ENCODE data around the gene NDRG3. TPM values are rescaled to one million over a fixed set of nuclear protein-coding genes. Genes with fewer than 3 reads are reported as not detected.
"Not testable (repeated sequence)": the region's sequence is repeated elsewhere in the genome, so short reads cannot be mapped to it uniquely, and the experiment has no call there.

The NDRG3 gene
- total RNA-seq, 1 experiment from 2014 or later = 49.7 TPM

DNA sequence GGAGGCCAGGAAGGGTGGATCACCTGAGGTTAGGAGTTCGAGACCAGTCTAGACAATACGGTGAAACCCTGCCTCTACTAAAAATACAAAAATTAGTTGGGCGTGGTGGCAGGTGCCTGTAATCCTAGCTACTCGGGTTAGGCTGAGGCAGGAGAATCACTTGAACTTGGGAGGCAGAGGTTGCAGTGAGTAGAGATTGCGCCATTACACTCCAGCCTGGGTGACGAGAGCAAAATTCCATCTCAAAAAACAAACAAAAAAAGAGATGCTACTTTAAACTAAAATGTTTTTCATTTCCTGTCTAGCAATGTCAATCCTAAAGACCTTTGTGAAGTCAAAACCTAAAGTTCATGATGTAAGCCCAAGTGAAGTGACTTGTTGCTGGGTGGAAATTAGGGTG, 14.8 kb upstream of the NDRG3 start:
- no peak for DNase-seq (ENCODE audit: low read depth)

GRCh38 chr20:36758276-36758675, 12.4 kb upstream of the NDRG3 start:
- no peak for DNase-seq (ENCODE audit: low read depth)

GRCh38 chr20:36756496-36756895, 10.6 kb upstream of the NDRG3 start:
- DNase-seq (ENCODE audit: low read depth) = no peak

- DNase-seq (ENCODE audit: low read depth) = peak; percentile 80
These were observed 8.8 kb upstream of the NDRG3 start for GRCh38 chr20:36754656-36755222.

- no peak for DNase-seq (ENCODE audit: low read depth)
These were observed 6.7 kb upstream of the NDRG3 start for GRCh38 chr20:36752582-36752981.

DNA sequence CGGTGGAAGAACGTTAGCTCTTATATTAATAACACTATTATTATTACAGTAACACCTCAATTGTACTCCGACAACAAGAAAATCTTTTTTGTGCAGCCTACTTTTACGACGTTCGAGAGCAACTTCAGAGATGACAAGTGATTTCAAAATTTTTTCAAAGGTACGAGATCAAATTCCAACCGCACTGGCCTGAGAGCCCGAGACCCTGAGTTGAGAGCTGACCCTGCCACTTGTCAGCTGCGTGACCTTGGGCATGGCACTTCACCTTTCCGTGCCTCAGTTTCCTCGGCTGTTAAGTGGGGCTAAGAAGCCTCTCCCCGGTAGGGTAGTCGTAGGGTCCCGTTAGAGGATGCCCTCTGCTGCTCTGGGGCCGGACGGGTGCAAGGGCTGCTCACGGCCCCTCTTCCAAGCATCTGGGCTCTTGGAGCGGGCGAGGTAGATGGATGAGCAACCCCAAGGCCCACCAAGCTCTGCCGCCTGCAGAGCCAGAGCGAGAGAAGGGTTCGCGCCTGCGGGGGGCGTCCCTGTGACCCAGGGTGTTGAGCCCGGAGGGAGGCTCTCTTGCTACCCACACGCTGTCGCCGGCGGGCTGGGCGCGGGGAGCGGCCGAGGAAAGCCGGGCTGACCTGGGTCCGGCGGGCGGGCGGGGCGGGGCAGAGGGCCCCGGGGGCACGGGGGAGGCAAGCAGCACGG, 510 bp downstream of the NDRG3 start:
- DNase-seq (ENCODE audit: low read depth) = peak; percentile 47

GRCh38 chr20:36744764-36745191, 1.1 kb downstream of the NDRG3 start:
- DNase-seq (ENCODE audit: low read depth) = peak; percentile 85

GRCh38 chr20:36744243-36744642, 1.6 kb downstream of the NDRG3 start:
- DNase-seq (ENCODE audit: low read depth) = no peak

DNA sequence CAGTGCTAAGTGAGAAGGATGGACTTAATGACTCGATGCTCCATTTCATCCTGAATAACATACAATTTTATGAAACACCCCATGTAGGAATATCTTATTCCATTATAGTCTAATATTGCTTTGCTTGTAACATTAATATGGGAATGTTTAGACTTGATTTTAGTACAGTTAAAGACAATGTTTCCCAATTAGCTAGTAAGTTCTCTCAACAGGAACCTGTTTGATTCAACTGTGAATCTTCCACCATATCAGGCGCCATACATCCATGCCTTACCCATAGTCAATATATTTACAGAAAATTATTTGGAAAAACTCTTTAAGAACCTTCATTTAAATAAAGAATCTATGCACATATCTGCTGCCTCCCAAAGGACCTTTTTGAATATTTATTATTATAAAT, 3.3 kb downstream of the NDRG3 start:
- no peak for DNase-seq (ENCODE audit: low read depth)

GRCh38 chr20:36741072-36741471, 4.8 kb downstream of the NDRG3 start:
- no peak for DNase-seq (ENCODE audit: low read depth)

DNA sequence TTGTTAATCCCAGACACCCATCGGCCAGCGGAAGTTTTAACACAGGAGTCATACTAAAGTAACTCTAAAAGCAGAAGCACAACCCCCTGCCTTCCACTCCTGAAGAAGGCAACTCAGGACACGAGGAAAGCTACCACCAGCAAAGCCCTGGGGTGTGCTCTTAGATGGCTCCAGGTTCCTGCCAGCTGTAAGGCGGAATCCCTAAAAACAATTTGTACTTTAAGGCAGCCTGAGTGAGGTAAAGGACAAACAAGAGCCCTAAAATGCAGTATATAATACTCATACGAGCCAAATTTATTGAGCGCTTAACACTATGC, 8.7 kb downstream of the NDRG3 start:
- DNase-seq (ENCODE audit: low read depth) = no peak

GRCh38 chr20:36736451-36737182, 9.3 kb downstream of the NDRG3 start:
- no peak for DNase-seq (ENCODE audit: low read depth)

- DNase-seq (ENCODE audit: low read depth) = no peak
These were observed 13.4 kb downstream of the NDRG3 start for GRCh38 chr20:36732456-36732855.

- DNase-seq (ENCODE audit: low read depth) = peak; percentile 54
These were observed 16.9 kb downstream of the NDRG3 start for GRCh38 chr20:36728986-36729385.

DNA sequence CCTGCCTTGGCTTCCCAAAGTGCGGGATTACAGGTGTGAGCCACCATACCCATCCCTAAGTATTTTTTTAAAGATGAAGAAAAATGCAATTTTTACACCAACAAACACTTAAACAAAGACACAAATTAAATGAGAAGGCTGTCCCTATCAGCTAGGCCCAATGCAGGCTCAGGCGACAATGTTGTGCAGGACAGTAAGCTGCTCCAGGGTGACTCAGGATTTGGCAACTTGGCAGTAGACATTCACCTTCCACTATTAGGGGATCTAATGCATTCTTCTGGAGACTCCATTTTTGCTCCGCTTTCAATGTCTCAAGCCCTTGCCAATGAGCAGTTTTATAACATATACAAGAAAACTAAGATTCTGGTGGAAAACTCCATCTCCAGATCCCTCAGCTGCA, 19.7 kb downstream of the NDRG3 start:
- peak; percentile 20 for DNase-seq (ENCODE audit: low read depth)

DNA sequence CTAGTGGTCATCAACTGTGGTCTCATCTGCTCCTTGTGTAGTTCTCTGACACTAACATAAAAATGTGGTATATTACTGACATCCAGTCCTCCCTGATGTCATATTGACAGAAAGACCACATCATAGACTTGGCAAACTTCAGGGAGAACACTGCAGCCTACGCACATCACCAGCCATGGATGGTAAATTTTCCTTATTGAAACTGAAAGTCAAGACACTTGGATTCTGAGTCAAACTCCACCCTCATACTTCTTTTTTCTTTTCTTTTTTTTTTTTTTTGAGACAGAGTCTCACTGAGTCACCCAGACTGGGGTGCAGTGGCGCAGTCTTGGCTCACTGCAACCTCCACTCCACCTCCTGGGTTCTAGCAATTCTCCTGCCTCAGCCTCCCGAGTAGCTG, 25.4 kb downstream of the NDRG3 start:
- peak; percentile 37 for DNase-seq (ENCODE audit: low read depth)

DNA sequence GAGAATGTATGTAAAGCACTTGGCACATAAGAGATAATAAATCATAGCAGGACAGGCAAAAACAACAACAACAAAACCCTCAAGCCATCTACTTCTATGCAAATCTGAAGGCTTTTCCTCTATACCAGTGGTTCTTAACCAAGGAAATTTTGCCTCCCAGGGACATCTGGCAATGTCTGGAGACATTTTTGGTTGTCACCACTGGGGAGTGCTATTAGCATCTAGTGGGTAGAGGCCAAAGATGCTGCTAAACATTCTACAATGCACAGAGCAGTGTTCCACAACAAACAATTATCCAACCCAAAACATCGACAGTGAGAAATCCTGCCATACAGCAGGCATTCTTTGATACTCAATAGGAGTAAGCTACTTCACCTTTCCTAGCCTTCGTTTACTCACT, 28.2 kb downstream of the NDRG3 start:
- DNase-seq (ENCODE audit: low read depth) = peak; percentile 18

GRCh38 chr20:36717021-36717420, 28.9 kb downstream of the NDRG3 start:
- DNase-seq (ENCODE audit: low read depth) = no peak

DNA sequence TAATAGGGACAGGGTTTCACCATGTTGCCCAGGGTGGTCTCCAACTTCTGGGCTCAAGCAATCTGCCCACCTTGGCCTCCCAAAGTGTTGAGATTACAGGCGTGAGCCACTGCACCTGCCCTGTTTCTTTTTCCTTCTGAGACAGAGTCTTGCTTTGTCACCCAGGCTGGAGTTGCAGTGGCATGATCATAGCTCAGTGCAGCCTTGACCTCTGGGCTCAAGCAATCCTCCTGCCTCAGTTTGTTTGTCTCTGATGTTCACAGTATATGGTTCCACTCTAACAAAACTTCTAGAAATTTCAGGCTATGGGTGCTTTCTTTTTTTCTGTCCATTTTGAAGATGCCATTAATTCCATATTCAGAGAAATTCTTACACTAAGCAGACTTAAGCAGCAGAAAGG, 33.1 kb downstream of the NDRG3 start:
- no peak for DNase-seq (ENCODE audit: low read depth)

- DNase-seq (ENCODE audit: low read depth) = no peak
These were observed 36.8 kb downstream of the NDRG3 start for GRCh38 chr20:36709126-36709525.

DNA sequence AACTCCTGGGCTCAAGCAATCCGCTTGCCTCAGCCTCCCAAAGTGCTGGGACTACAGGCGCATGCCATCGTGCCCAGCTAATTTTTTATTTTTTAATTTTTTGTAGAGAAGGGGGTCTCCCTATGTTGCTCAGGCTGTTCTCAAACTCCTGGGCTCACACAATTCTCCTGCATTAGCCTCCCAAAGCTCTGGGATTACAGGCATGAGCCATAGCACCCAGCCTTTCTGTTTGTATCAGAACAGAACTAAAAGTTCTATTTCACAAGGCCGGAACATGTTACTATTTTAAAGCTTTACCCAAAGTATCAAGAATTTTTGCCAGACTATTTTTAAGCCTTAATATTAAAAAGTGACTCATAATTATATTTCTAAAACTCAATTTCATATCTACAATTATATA, 42.4 kb downstream of the NDRG3 start:
- DNase-seq (ENCODE audit: low read depth) = no peak

- no peak for DNase-seq (ENCODE audit: low read depth)
These were observed 45.5 kb downstream of the NDRG3 start for GRCh38 chr20:36700438-36700837.

- DNase-seq (ENCODE audit: low read depth) = not testable (repeated sequence)
These were observed 50.4 kb downstream of the NDRG3 start for GRCh38 chr20:36695467-36695866.

Measured in M059J (cell line).